Hematopoietic multipotent progenitor cell (in vitro differentiated cells): ENCODE results near the gene OR8B3. TPM values are rescaled to one million over a fixed set of nuclear protein-coding genes. Genes with fewer than 3 reads are reported as not detected.

ENCODE experiments used
- DNase-seq, 3 donors: peaks; one replicate each; pipeline ENCODE4 v3.0.0-alpha.2; 2011 to 2015; ENCODE audit warnings: low read depth in 2 of 3, low spot score in 2 of 3
- total RNA-seq: library from RNA; depleted of rRNA; stranded (reverse); fragments of >200 nt; gene quantifications from one replicate; pipeline ENCODE4 v1.2.3, GENCODE V29; 2012

Gene OR8B3
- total RNA-seq, 1 donor = not detected

DNA sequence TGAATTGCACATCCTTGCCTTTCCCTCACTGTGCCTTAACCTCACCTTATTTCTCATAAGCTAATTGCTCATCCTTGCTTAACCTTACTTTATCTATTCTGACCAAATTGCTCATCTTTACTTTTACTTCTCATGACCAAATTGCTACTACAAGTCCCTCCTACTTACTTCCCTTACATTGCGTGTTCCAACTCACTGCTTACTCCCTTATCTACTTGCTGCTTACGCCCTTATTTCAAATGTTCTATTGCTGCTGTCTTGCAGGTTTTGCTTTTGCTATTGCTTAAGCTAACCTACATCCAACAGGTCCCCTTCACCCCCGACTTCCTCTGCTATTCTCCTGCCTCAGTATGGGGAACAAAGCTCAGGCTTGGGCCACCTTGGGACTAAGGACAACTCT, 22.5 kb downstream of the OR8B3 start:
- DNase-seq = no peak

DNA sequence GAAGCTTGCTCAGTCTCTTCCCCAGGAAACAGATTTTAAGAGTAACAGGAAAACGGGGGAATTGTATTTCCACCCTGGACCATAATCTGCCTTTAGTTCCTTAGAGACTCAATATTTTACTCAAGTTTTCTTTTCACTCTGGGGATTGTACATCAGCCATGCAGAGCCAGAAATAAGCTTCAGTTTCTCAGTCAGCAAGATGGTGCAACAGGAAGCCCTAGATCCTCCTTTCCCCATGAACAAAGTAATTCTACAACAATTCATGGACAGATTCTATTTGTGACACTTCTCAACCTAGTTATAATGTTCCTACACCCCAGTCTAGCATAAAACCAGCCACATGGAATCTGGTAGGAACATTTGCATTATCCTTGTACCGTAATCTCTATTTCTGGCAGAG, 39.3 kb downstream of the OR8B3 start:
- DNase-seq = no peak

DNA sequence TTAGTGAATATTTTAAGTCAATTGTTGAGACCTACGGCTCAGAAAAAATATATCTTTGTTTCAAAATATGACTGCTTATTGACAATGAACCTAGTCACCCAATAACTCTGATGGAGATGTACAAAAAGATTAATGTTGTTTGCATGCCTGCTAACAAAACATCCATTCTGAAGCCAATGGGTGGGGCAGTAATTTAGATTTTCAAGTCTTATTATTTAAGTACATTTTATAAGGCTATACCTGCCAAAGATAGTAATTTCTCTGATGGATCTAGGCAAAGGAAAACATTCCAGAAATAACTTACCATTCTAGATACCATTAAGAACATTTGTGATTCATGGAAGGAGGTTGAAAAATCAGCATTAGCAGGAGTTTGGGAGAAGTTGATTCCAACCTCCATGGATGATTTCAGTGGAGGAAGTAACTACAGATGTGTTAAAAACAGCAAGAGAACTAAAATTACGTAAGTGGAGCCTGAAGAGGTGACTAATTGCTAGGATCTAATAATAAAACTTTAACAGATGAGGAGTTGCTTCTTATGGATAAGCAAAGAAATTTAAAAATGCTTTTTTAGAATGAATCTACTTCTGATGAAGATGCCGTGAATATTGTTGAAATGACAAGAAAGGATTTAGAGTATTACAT, 52.4 kb downstream of the OR8B3 start:
- DNase-seq = no peak

Other genes with a start within 250 kb of the OR8B3 start
- not detected for gene OR10D3, start 215.7 kb downstream of the OR8B3 start, total RNA-seq
- under 0.01 TPM for gene OR8G1, start 157.9 kb downstream of the OR8B3 start, total RNA-seq
- not detected for gene OR8G5, start 142.6 kb downstream of the OR8B3 start, total RNA-seq
- gene OR8D1, start 85.1 kb downstream of the OR8B3 start, total RNA-seq = not detected
- not detected for gene OR8D2, start 78.8 kb downstream of the OR8B3 start, total RNA-seq
- gene OR8B2, start 14.5 kb downstream of the OR8B3 start, total RNA-seq = not detected
- gene OR8B4, start 25.8 kb upstream of the OR8B3 start, total RNA-seq = 0.27 TPM
- not detected for gene OR8B8, start 46.7 kb upstream of the OR8B3 start, total RNA-seq
- not detected for gene OR8B12, start 144.6 kb upstream of the OR8B3 start, total RNA-seq
- not detected for gene OR8A1, start 171.0 kb upstream of the OR8B3 start, total RNA-seq
- not detected for gene PANX3, start 212.4 kb upstream of the OR8B3 start, total RNA-seq
- gene TBRG1, start 223.8 kb upstream of the OR8B3 start, total RNA-seq = 15.9 TPM